Endodermal cell (in vitro differentiated cells): ENCODE measurements around the gene ZHX3. TPM values are rescaled to one million over a fixed set of nuclear protein-coding genes. Genes with fewer than 3 reads are reported as not detected.

Experiments used
- DNase-seq: peaks from one replicate; pipeline ENCODE4 v3.0.0-alpha.2; 2017
- H3K27ac ChIP-seq: 2 replicates; pipeline ENCODE4 v1.5.1; 2013; ENCODE audit warnings: mild to moderate bottlenecking, low read depth, low read length, moderate library complexity
- H3K27me3 ChIP-seq: 2 replicates; pipeline ENCODE4 v1.6.1; 2013; ENCODE audit warnings: mild to moderate bottlenecking, low read length, moderate library complexity; ENCODE audit not compliant: insufficient read depth, control insufficient read depth, poor library complexity, severe bottlenecking
- H3K36me3 ChIP-seq: 2 replicates; pipeline ENCODE4 v1.7.0; 2013; ENCODE audit warnings: mild to moderate bottlenecking, low read length, moderate library complexity; ENCODE audit not compliant: control insufficient read depth, insufficient read depth
- H3K4me1 ChIP-seq: one replicate; pipeline ENCODE4 v1.7.0; 2013; ENCODE audit warnings: low read length; ENCODE audit not compliant: control insufficient read depth, insufficient read depth
- H3K4me3 ChIP-seq: 2 replicates; pipeline ENCODE4 v1.5.1; 2013; ENCODE audit warnings: mild to moderate bottlenecking, low read length, moderate library complexity
- H3K9ac ChIP-seq: 2 replicates; pipeline ENCODE4 v1.6.1; 2013; ENCODE audit warnings: mild to moderate bottlenecking, low read length, moderate library complexity; ENCODE audit not compliant: poor library complexity, severe bottlenecking; ENCODE audit errors: extremely low read depth
- H3K9me3 ChIP-seq: 2 replicates; pipeline ENCODE4 v1.6.1; 2013; ENCODE audit warnings: mild to moderate bottlenecking, low read length, moderate library complexity; ENCODE audit not compliant: control insufficient read depth
- H3K27ac Mint-ChIP-seq: 2 replicates; pipeline ENCODE4 v1.8.0; 2020; ENCODE audit warnings: mixed read lengths
- H3K27me3 Mint-ChIP-seq: 2 replicates; pipeline ENCODE4 v1.8.0; 2021; ENCODE audit warnings: mild to moderate bottlenecking, mixed read lengths; ENCODE audit not compliant: insufficient read depth
- H3K36me3 Mint-ChIP-seq: 2 replicates; pipeline ENCODE4 v1.8.0; 2020; ENCODE audit warnings: low read depth, mixed read lengths
- H3K4me1 Mint-ChIP-seq: 2 replicates; pipeline ENCODE4 v1.8.0; 2020; ENCODE audit warnings: mixed read lengths
- H3K4me3 Mint-ChIP-seq: 2 replicates; pipeline ENCODE4 v1.8.0; 2020; ENCODE audit warnings: mild to moderate bottlenecking, moderate library complexity, mixed read lengths
- H3K9me3 Mint-ChIP-seq: 2 replicates; pipeline ENCODE4 v1.8.0; 2020; ENCODE audit warnings: mild to moderate bottlenecking, mixed read lengths
- WGBS, 2 experiments: methylation state at CpG; one replicate each; pipeline versions ENCODE4 v1.1.5 to v1.1.7; 2013; ENCODE audit warnings: missing lambda C conversion rate in 2 of 2, mixed read lengths in 1 of 2; ENCODE audit not compliant: insufficient coverage in 1 of 2, insufficient read length in 1 of 2; 5-methylcytosine and 5-hydroxymethylcytosine counted together
- total RNA-seq, 2 donors: library from RNA; stranded (reverse); fragmentation: NEBNext Ultra II Directional in 1 of 2; extraction: Animal tissue kit (Norgen Biotek cat#: 25700) in 1 of 2; gene quantifications; 2 replicates in 1 of 2; 3 replicates in 1 of 2; pipeline ENCODE4 v1.2.1, GENCODE V29; 2021
- TF ChIP-seq, protein P1 (sequence below): fragments of 200-600 bp; sonication (generic); conservative IDR thresholded peaks from 2 replicates; pipeline ENCODE4 v1.5.0; 2021; ENCODE audit warnings: antibody characterized with exemption, mild to moderate bottlenecking

ZHX3 gene
- total RNA-seq, 2 donors from 2014 or later, result 5.4 to 5.5 TPM

DNA sequence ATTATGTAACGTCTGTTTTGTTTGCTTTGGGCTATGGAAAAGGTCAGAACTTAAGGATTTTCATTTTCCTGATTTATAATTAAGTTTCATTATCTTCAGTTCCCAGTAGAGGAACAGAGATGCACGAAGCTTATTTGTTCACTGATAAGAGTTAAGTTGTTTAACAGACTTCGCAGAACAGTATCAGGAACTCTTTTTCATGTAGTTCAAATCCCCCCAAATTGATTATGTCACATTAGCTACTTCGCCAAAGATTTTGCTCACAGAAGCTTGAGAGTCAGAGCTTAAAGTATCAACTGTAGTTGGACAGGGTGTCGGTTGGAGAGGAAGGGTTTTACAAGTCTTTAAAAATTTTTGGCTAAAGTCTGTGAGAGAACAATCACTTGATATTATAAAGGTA is 43.4 kb downstream of the ZHX3 start:
- H3K4me3 ChIP-seq, result no peak overlapping the region
- Mint-ChIP-seq H3K4me3 (no peak overlapping the region), H3K27ac (no peak overlapping the region), H3K9me3 (no peaks in the 10 kb centered on the region), H3K36me3 (no peaks in the 10 kb centered on the region), H3K27me3 (peaks cover 2% of the 10 kb centered on the region), H3K4me1 (peaks cover 4% of the 10 kb centered on the region)
- TF ChIP-seq, protein P1, sequence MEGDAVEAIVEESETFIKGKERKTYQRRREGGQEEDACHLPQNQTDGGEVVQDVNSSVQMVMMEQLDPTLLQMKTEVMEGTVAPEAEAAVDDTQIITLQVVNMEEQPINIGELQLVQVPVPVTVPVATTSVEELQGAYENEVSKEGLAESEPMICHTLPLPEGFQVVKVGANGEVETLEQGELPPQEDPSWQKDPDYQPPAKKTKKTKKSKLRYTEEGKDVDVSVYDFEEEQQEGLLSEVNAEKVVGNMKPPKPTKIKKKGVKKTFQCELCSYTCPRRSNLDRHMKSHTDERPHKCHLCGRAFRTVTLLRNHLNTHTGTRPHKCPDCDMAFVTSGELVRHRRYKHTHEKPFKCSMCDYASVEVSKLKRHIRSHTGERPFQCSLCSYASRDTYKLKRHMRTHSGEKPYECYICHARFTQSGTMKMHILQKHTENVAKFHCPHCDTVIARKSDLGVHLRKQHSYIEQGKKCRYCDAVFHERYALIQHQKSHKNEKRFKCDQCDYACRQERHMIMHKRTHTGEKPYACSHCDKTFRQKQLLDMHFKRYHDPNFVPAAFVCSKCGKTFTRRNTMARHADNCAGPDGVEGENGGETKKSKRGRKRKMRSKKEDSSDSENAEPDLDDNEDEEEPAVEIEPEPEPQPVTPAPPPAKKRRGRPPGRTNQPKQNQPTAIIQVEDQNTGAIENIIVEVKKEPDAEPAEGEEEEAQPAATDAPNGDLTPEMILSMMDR, result no peak
- no peak for DNase-seq
- no peaks in the 10 kb centered on the region for H3K9me3 ChIP-seq
- no peak overlapping the region for H3K9ac ChIP-seq
- H3K27ac ChIP-seq, result no peak overlapping the region
- H3K4me1 ChIP-seq, result no peaks in the 10 kb centered on the region
- H3K36me3 ChIP-seq, result no peaks in the 10 kb centered on the region
- peaks cover 11% of the 10 kb centered on the region for H3K27me3 ChIP-seq
- WGBS, 2 experiments, result 92 to 96% methylated on average over 2 to 5 of the region's 5 CpGs

DNA sequence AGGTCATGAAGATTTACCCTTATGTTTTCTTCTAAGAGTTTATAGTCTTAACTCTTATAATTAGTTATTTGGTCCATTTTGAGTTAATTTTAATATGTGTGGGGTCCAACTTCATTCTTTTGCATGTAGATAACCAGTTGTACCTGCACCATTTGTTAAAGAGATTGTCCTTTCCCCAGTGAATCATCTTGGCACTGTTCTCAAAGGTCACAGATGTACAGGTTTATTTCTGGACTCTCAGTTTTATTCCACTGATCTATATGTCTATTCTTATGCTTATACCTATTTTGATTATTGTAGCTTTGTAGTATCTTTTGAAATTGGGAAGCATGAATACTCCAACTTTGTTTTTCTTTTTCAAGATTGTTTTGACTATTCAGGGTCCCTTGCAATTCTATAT is 44.1 kb downstream of the ZHX3 start:
- H3K27ac Mint-ChIP-seq, result no peak overlapping the region
- H3K4me1 ChIP-seq, result no peaks in the 10 kb centered on the region
- H3K36me3 Mint-ChIP-seq, result no peaks in the 10 kb centered on the region

DNA sequence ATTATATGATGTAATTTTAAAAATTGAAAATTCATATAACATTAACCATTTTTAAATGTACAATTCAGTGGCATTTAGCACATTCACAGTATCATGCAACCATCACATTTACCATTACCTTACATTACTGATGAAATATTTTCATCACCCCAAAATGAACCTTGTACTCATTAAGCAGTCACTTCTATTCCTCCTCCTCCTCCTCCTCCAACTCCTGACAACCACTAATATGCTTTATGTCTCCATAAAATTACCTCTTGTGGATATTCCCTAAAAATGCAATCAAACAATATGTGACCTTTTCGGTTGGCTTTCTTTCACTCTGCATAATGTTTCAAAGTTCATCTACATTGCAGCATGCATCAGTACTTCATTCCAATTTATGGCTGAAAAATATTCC is 45.2 kb downstream of the ZHX3 start:
- no peak overlapping the region for H3K27ac Mint-ChIP-seq
- TF ChIP-seq, protein P1, result no peak
- Histone ChIP-seq H3K36me3 (no peaks in the 10 kb centered on the region), H3K27me3 (peaks cover 22% of the 10 kb centered on the region), H3K4me3 (no peak overlapping the region), H3K27ac (no peak overlapping the region), H3K9ac (no peak overlapping the region), H3K4me1 (no peaks in the 10 kb centered on the region), H3K9me3 (no peaks in the 10 kb centered on the region)
- no peak for DNase-seq
- WGBS, 2 experiments, result 83 to 100% methylated on average over 1 of the region's 1 CpG
- H3K4me3 Mint-ChIP-seq, result no peak overlapping the region
- H3K27me3 Mint-ChIP-seq, result peaks cover 2% of the 10 kb centered on the region
- H3K9me3 Mint-ChIP-seq, result no peaks in the 10 kb centered on the region
- no peaks in the 10 kb centered on the region for H3K36me3 Mint-ChIP-seq
- H3K4me1 Mint-ChIP-seq, result peaks cover 4% of the 10 kb centered on the region

More for the DNA sequence above, 44.1 kb downstream of the ZHX3 start:
- Mint-ChIP-seq H3K27me3 (peaks cover 2% of the 10 kb centered on the region), H3K4me1 (peaks cover 4% of the 10 kb centered on the region), H3K4me3 (no peak overlapping the region), H3K9me3 (no peaks in the 10 kb centered on the region)
- no peak for DNase-seq
- no peaks in the 10 kb centered on the region for H3K36me3 ChIP-seq
- H3K9ac ChIP-seq, result no peak overlapping the region
- peaks cover 18% of the 10 kb centered on the region for H3K27me3 ChIP-seq
- no peaks in the 10 kb centered on the region for H3K9me3 ChIP-seq
- TF ChIP-seq, protein P1, result no peak
- no peak overlapping the region for H3K27ac ChIP-seq
- no peak overlapping the region for H3K4me3 ChIP-seq
